HL-60 (cell line): Measurements from ENCODE around the gene MEA1.

Source experiments
- SPI1 ChIP-seq: IDR thresholded peaks from 2 replicates; pipeline ENCODE4 v1.6.1; 2012; ENCODE audit warnings: low read depth, mild to moderate bottlenecking, borderline replicate concordance
- TF ChIP-seq, protein P1 (sequence below): IDR thresholded peaks from one replicate; pipeline ENCODE4 v1.5.1; 2011; ENCODE audit warnings: low read length, control low read depth, inconsistent platforms; ENCODE audit not compliant: insufficient read depth

DNA sequence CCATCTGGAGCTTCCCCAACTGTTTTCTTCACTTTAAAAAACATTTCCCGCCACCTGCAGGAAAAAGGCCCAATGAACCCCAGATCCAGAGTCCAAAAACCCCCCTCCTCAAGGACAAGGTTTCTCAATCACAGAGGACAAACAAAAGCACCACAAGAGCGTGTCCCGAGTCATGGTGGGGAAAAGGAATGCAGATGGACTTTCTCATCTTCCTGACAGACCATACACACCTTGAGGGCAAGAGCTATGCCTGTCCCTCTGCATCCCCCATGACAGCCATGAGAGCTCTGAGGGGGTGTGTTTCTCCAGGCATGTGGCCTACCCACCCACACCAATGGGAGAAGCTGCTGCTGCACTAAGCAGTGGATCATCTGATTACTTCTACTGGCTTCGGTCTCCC, 43.8 kb downstream of the MEA1 start:
- TF ChIP-seq, protein P1, sequence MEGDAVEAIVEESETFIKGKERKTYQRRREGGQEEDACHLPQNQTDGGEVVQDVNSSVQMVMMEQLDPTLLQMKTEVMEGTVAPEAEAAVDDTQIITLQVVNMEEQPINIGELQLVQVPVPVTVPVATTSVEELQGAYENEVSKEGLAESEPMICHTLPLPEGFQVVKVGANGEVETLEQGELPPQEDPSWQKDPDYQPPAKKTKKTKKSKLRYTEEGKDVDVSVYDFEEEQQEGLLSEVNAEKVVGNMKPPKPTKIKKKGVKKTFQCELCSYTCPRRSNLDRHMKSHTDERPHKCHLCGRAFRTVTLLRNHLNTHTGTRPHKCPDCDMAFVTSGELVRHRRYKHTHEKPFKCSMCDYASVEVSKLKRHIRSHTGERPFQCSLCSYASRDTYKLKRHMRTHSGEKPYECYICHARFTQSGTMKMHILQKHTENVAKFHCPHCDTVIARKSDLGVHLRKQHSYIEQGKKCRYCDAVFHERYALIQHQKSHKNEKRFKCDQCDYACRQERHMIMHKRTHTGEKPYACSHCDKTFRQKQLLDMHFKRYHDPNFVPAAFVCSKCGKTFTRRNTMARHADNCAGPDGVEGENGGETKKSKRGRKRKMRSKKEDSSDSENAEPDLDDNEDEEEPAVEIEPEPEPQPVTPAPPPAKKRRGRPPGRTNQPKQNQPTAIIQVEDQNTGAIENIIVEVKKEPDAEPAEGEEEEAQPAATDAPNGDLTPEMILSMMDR = no peak
- no peak for TF ChIP-seq SPI1
